ENCODE results near the gene CEACAM7. TPM values are rescaled to one million over a fixed set of nuclear protein-coding genes. Genes with fewer than 3 reads are reported as not detected.

Gene CEACAM7
- total and polyA plus RNA-seq, 10 of the 15 experiments (the other 5 are each of a cell fraction or from before 2014, with no cell fraction given), result not detected

DNA sequence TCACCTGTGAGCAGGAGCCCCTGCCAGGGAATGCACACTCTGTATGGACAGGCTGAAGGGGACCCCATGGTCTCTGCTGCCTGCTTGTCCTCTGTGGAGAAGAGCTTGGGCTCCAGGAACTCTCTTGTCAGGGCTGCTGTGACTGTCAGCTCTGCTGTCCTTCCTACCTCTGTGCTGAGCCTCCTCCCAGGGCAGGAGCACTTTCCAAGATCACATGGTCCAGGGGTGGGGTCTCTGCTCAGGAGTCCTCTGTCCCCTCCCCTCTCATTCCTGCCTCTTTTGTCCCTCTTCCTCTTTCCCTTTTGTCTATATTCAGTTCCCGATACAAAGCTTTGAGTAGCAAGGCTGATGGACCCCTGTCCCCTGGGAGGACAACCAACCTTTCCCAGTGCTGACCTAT is at the start of gene CEACAM7 (continued):
- TF ChIP-seq, protein P1, sequence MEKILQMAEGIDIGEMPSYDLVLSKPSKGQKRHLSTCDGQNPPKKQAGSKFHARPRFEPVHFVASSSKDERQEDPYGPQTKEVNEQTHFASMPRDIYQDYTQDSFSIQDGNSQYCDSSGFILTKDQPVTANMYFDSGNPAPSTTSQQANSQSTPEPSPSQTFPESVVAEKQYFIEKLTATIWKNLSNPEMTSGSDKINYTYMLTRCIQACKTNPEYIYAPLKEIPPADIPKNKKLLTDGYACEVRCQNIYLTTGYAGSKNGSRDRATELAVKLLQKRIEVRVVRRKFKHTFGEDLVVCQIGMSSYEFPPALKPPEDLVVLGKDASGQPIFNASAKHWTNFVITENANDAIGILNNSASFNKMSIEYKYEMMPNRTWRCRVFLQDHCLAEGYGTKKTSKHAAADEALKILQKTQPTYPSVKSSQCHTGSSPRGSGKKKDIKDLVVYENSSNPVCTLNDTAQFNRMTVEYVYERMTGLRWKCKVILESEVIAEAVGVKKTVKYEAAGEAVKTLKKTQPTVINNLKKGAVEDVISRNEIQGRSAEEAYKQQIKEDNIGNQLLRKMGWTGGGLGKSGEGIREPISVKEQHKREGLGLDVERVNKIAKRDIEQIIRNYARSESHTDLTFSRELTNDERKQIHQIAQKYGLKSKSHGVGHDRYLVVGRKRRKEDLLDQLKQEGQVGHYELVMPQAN (conservative IDR thresholded peaks at IDR 0.05), result no peak
- no peak for TF ChIP-seq ZNF24 (IDR thresholded peaks at IDR 0.05)
- TF ChIP-seq FOS (IDR thresholded peaks at IDR 0.05; ENCODE audit: borderline replicate concordance, extremely low read depth, insufficient read length), result no peak
- TF ChIP-seq, protein P2, sequence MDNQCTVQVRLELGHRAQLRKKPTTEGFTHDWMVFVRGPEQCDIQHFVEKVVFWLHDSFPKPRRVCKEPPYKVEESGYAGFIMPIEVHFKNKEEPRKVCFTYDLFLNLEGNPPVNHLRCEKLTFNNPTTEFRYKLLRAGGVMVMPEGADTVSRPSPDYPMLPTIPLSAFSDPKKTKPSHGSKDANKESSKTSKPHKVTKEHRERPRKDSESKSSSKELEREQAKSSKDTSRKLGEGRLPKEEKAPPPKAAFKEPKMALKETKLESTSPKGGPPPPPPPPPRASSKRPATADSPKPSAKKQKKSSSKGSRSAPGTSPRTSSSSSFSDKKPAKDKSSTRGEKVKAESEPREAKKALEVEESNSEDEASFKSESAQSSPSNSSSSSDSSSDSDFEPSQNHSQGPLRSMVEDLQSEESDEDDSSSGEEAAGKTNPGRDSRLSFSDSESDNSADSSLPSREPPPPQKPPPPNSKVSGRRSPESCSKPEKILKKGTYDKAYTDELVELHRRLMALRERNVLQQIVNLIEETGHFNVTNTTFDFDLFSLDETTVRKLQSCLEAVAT (IDR thresholded peaks at IDR 0.05), result no peak
- no peak for TF ChIP-seq RFX5 (IDR thresholded peaks at IDR 0.05; ENCODE audit: low read depth, low read length)
- no peak for TF ChIP-seq EGR1 (IDR thresholded peaks at IDR 0.05; ENCODE audit: borderline replicate concordance in 1 of 2, low read depth in 2 of 2, low read length in 2 of 2)

DNA sequence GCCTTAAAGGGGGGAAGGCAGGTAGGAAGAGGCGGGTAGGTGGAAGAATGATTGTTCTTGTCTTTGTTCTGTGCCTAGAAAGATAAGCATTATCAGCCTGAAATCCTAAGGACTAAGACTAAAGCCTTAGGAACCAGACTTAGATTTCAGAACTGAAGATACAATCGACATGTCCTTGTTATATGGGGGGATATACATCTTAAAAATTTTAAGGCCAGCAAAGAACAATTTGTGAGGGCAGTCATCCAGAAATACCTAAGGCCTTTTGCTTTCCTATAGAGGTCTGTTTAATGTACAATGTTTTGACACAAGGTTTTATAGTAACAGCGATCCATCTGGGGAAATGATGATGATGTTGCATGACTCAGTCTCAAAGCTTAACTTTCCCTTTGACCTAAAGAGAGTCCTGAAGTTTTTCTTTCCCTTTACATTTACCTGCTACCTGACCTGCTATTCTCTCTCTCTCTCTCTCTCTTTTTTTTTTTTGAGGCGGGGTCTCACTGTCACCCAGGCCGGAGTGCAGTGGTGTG is 47.1 kb upstream of the CEACAM7 start:
- H2AFZ ChIP-seq (ENCODE audit: control insufficient read depth, low read depth, low read length), result no peak overlapping the region
- no peaks in the 10 kb centered on the region for H3K4me1 ChIP-seq (ENCODE audit: control insufficient read depth, insufficient read depth, low read length)
- ChIA-PET RAD21 (ENCODE audit: unreplicated experiment) (no interaction called here), CTCF (interaction anchor here (1.4 kb wide), 1 partner anchor 94 kb away, joined by 3 read pairs; no protein-coding TSS in a partner anchor), POLR2A (no interaction called here), SMC1A (ENCODE audit: uncharacterized antibody, unreplicated experiment) (no interaction called here)
- H3K27ac ChIP-seq (ENCODE audit: control insufficient read depth, insufficient read depth), result no peak overlapping the region
- no peaks in the 10 kb centered on the region for H3K79me2 ChIP-seq (ENCODE audit: control insufficient read depth, insufficient read depth, low read length)
- no TSS peak for BruUV-seq (replicated peaks)
- no peaks in the 10 kb centered on the region for H3K36me3 ChIP-seq (ENCODE audit: control insufficient read depth in 2 of 2, insufficient read depth in 2 of 2, low read length in 1 of 2)
- TF ChIP-seq, protein P3, sequence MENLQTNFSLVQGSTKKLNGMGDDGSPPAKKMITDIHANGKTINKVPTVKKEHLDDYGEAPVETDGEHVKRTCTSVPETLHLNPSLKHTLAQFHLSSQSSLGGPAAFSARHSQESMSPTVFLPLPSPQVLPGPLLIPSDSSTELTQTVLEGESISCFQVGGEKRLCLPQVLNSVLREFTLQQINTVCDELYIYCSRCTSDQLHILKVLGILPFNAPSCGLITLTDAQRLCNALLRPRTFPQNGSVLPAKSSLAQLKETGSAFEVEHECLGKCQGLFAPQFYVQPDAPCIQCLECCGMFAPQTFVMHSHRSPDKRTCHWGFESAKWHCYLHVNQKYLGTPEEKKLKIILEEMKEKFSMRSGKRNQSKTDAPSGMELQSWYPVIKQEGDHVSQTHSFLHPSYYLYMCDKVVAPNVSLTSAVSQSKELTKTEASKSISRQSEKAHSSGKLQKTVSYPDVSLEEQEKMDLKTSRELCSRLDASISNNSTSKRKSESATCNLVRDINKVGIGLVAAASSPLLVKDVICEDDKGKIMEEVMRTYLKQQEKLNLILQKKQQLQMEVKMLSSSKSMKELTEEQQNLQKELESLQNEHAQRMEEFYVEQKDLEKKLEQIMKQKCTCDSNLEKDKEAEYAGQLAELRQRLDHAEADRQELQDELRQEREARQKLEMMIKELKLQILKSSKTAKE (IDR thresholded peaks at IDR 0.05; ENCODE audit: low read depth, poor library complexity, severe bottlenecking), result no peak
- TF ChIP-seq SREBF2 (IDR thresholded peaks at IDR 0.05; ENCODE audit: low read length) (no peak), CHD1 (IDR thresholded peaks at IDR 0.05; ENCODE audit: low read depth, low read length) (no peak), RCOR1 (conservative IDR thresholded peaks at IDR 0.05; ENCODE audit: low read depth, low read length) (no peak), ETV6 (conservative IDR thresholded peaks at IDR 0.05 in 1 of 2, IDR thresholded peaks at IDR 0.05 in 1 of 2; ENCODE audit: borderline replicate concordance in 1 of 2, low read depth in 1 of 2) (no peak), PAX5 (IDR thresholded peaks at IDR 0.05; ENCODE audit: borderline replicate concordance, low read depth, low read length) (no peak), YBX1 (IDR thresholded peaks at IDR 0.05) (no peak), FOXM1 (IDR thresholded peaks at IDR 0.05; ENCODE audit: low read depth, low read length) (no peak), EED (IDR thresholded peaks at IDR 0.05; ENCODE audit: low read depth) (no peak), MTA3 (IDR thresholded peaks at IDR 0.05; ENCODE audit: borderline replicate concordance, low read length) (no peak)
- H3K9me3 ChIP-seq (replicated peaks; ENCODE audit: control insufficient read depth, insufficient read depth, low read length), result no peaks in the 10 kb centered on the region
- H3K4me3 ChIP-seq, result no peak overlapping the region
- ATAC-seq (no peak), FAIRE-seq (no peak), DNase-seq (ENCODE audit: low read depth, low spot score) (no peak)
- H4K20me1 ChIP-seq (ENCODE audit: control insufficient read depth, insufficient read depth), result no peaks in the 10 kb centered on the region
- WGBS (ENCODE audit: insufficient coverage, insufficient replicate concordance, low lambda C conversion rate, missing lambda C conversion rate), result 3% methylated on average over 3 of the region's 5 CpGs
- no peaks in the 10 kb centered on the region; a peak in 2 of 4 replicates for H3K27me3 ChIP-seq (replicated peaks in 1 of 2; ENCODE audit: control insufficient read depth in 2 of 2, insufficient read depth in 2 of 2, low read length in 1 of 2)
- no peak overlapping the region for H3K4me2 ChIP-seq (ENCODE audit: control insufficient read depth, insufficient read depth)
- intact Hi-C loops (cut with micrococcal nuclease; ENCODE audit: unreplicated experiment), result no loop called here
- in situ Hi-C loops (cut with MboI), result no loop called here
- H3K9ac ChIP-seq (ENCODE audit: control insufficient read depth, insufficient read depth, low read length), result no peak overlapping the region
